ENCODE results near the gene RANBP1.

DNA sequence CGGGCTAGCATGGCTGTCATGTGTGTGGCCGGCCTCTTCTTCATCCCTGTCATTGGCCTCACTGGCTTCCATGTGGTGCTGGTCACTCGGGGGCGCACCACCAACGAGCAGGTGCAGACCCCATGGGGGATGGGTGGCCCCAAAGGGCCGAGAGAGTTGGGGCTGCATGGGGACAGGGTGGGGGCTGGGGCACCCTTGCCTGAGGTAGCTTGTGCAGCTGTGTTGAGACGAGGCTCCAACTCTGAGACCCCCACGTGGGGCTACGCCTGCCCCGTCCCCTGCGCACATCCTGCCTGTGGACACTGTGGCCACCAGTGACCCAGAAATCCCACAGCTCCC is 24.2 kb downstream of the RANBP1 start:
- TF ChIP-seq POLR2A (IDR thresholded peaks at IDR 0.05) (no peak), CTCF (IDR thresholded peaks at IDR 0.05) (no peak), POLR2AphosphoS5 (IDR thresholded peaks at IDR 0.05) (no peak)

Data from transverse colon (tissue), 4 donors.